Measurements from ENCODE around the gene TGM3.

Gene TGM3

DNA sequence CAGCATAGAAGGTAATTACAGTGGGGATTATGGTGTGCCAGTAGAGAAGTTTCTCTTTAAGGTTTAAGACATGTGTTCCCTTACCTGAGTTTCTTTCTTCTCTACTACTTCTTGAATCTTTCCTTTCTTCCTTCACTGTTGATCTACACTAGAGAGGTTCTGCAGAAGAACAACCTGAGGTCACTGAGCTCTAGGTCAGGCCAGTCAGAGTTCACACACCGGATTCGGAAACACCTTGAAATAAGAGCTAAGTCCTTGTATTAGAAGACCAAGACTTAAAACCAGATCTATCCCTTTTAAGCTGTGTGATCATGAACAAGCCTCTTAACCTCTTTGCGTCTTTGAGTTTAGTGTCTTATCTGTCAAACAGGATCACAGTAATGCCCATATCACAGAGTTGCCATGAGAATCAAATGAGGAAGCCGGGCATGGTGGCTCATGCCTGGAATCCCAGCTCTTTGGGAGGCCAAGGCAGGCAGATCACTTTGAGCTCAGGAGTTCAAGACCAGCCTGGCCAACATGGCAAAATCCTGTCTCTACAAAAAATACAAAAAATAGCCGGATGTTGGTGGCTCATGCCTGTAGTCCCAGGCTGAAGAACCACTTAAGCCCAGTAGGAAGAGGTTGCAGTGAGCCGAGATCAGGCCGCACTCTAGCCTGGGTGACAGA lies 22.0 kb upstream of the TGM3 start:
- FAIRE-seq (no peak), DNase-seq (ENCODE audit: insufficient read length, low spot score) (no peak)
- TF ChIP-seq POLR2A (IDR thresholded peaks at IDR 0.05; ENCODE audit: low read depth, low read length): no peak

DNA sequence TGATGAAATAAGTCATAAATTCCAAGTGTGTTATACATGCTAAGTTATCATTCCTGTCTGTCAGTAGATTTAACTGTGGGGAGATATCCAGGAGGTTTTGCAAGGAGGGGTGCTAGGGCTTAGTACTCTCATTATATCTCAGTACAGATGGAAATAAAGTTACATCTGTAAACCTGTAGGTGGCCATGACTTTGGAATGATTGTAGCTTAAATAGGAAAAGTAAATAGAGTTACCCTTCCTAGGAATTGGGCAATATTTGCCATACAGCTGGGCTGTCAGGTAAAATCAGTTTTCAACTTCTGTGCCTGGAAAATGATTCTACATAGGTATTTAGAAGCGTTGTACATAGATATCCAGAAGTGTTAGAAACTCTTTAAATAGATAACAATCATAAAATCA lies 19.8 kb upstream of the TGM3 start:
- FAIRE-seq: no peak
- DNase-seq (ENCODE audit: insufficient read length, low spot score): no peak
- TF ChIP-seq POLR2A (IDR thresholded peaks at IDR 0.05; ENCODE audit: low read depth, low read length): no peak

DNA sequence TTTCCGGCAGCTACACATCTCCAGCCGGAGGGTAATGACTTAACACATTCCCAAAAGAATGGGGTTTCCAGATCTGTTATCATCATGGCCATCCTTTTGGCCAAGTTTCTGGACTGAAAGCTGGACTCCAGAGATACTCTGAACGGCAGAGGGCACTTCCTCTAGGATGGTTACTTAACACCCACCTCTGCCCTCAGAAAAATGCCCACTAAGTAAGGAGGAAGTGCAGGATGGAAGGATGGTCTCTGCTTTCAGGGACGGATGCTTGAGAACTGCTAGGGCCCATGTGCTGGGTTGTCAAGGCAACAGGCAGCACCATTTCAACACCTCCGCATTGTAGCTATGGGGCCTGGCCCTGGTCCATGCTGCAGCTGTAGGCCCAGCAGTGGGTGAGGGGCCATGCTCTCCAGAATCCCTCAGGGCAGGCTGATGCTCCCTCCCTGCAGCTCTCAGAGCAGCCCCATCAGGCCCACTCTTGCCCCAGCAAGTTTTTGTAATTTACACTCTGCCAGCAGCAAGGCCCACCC lies 16.5 kb upstream of the TGM3 start:
- DNase-seq (ENCODE audit: insufficient read length, low spot score) (no peak), FAIRE-seq (no peak)
- no peak for TF ChIP-seq POLR2A (IDR thresholded peaks at IDR 0.05; ENCODE audit: low read depth, low read length)

DNA sequence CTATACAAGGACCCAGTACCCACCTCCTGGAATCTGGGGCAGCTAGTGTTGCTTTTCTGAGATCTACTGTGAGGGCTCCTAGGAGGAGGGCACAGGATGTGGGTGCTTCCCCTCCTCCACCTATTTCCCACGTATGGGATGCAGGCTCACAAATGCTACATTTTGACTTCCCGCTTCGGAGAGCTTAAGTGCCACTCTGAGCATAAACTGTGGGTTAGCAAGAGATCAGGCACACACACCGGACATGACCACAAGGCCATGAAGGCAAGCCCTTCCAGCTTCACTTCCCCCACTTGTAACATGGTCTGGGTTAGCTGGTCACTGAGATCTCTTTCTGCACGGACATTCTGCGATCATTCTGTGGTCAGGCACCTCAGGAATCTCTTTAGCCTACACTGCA lies 15.7 kb upstream of the TGM3 start:
- FAIRE-seq: no peak
- no peak for TF ChIP-seq POLR2A (IDR thresholded peaks at IDR 0.05; ENCODE audit: low read depth, low read length)
- no peak for DNase-seq (ENCODE audit: insufficient read length, low spot score)

DNA sequence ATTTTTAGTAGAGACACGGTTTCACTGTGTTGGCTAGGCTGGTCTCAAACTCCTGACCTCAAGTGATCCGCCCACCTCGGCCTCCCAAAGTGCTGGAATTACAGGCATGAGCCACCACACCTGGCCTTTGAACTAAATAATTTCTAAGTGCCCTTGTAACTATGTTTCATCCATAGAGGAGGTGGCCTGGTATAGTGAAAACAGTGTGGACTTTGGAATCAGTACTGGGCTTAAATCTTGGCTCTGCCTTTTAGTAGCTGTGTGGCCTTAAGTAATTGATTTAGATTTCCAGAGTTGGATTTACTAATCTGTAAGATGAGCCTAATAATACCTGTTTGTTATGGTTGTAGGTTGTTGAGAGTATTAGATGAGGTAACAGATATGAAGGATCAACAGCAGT lies 14.2 kb upstream of the TGM3 start:
- no peak for TF ChIP-seq POLR2A (IDR thresholded peaks at IDR 0.05; ENCODE audit: low read depth, low read length)
- DNase-seq (ENCODE audit: insufficient read length, low spot score) (no peak), FAIRE-seq (no peak)

DNA sequence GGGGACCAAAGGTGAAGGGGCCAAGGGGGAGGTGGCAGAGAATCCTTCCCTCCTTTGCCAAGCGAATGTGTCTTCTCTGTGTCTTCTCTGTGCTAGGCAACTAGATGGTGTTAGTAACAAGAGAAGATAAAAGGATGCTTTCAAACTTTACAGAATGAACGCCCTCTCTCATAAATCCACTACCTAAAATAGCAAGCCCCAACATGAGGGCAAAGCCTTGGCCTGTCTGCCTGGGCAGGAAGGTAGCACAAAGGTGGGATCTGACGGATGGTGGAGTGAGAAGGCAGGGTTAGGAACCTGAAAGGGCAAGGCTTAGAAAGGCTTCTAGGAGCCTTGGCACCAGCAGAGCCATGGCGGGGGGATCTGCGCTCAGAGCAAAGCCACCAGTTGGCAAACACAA lies 13.6 kb upstream of the TGM3 start:
- no peak for FAIRE-seq
- DNase-seq (ENCODE audit: insufficient read length, low spot score): no peak
- TF ChIP-seq POLR2A (IDR thresholded peaks at IDR 0.05; ENCODE audit: low read depth, low read length): no peak

DNA sequence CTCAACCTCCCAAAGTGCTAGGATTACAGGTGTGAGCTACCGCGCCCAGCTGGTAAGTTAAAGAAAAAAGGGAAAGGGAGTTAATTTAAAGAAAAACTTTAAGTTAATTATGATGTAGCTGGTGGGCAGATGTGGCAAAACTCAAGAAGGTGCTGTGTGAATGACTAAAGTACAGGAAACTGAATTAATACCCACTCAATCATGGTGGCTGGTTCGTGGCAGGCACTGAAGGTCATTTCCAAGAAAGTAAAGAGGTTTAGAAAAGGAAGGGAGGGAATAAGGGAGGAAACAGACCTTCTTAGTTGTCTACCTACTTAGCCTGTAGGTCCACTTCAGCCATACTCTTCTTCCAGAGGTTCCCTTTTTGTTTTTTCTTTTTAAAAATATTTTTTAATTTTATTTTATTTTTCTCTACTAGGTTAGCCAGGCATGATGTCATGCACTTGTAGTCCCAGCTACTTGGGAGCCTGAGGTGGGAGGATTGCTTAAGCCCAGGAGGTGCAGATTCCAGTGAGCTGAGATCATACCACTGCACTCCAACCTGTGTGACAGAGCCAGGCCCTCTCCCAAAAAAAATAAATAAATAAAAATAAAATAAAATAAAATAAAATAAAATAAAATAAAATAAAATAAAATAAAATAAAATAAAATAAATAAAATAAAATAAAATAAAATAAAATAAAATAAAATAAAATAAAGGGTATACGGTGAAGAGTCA lies 11.9 kb upstream of the TGM3 start:
- DNase-seq (ENCODE audit: insufficient read length, low spot score) (no peak), FAIRE-seq (no peak)
- TF ChIP-seq POLR2A (IDR thresholded peaks at IDR 0.05; ENCODE audit: low read depth, low read length): no peak

DNA sequence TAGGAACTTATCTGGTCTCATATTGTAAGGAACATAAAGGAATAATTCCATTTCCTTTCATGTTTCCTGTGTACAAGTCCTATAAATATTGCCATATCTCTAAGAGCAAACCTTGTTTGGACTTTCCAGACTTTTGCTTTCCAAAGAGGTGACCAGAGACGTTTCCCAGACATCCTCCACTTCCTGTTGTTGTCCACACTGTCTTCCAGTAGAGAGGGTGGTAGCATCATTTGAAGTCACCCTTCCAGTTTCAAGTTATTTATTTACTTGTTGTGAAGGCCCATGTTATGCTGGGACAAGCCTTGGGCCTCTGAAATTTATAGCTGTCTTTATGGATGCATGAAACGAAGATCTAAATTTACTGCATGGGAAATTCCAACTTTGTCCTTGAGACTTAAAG lies 10.6 kb upstream of the TGM3 start:
- no peak for TF ChIP-seq POLR2A (IDR thresholded peaks at IDR 0.05; ENCODE audit: low read depth, low read length)
- no peak for DNase-seq (ENCODE audit: insufficient read length, low spot score)
- FAIRE-seq: no peak

DNA sequence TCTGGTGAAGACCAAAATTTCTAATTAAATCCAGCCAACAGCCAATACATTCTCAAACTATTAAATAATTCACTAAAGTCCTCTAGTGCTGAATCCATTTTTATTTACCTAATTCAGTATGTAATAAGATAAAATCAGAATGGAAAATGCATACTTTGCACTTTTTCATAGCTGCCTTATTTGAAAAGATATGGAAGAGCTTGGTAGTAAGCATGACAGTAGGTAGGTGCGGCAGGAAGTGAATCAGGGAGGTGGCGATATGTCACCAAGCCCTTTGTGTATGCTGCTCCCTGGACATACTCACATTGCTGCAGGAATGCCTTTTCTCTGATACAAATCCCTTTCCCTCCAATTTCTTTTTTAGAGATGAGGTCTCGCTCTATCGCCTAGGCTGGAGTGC lies 10.2 kb upstream of the TGM3 start:
- TF ChIP-seq POLR2A (IDR thresholded peaks at IDR 0.05; ENCODE audit: low read depth, low read length): no peak
- FAIRE-seq (no peak), DNase-seq (ENCODE audit: insufficient read length, low spot score) (no peak)

DNA sequence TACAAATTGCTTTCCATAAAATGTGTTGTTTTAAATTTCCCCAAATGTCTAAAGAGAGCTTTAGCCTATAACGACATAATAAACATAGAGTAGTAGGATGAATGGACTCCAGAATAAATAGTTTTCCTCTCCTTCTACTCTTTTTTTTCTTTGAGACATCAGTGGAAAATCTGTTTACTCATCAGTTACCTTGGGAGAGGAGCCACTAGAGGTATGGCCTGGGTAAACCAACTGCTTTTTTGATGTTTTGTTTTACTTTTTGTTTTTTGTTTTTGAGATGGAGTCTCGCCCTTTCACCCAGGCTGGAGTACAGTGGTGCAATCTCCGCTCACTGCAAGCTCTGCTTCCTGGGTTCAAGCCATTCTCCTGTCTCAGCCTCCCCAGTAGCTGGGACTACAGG lies 8.3 kb upstream of the TGM3 start:
- no peak for TF ChIP-seq POLR2A (IDR thresholded peaks at IDR 0.05; ENCODE audit: low read depth, low read length)
- DNase-seq (ENCODE audit: insufficient read length, low spot score): no peak
- FAIRE-seq: no peak

DNA sequence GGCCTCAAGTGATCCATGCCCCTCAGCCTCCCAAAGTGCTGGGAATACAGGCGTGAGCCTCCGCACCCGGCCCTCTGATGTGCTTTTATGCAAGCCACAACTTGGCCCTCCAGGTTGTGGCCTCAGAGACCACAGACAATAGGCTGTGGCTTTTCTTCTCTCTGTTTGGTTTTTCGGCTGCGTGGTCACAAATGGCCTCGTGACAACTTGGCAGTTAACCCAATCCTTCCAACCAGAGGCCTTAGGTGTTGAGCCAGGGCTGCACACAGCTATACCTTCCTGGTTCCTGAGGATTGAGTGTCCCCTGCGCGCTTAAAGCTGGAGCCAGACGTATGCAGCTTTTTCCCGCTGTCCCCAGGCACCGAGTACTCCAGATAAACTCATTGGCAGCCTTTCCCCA lies 6.3 kb upstream of the TGM3 start:
- FAIRE-seq (no peak), DNase-seq (ENCODE audit: insufficient read length, low spot score) (no peak)
- TF ChIP-seq POLR2A (IDR thresholded peaks at IDR 0.05; ENCODE audit: low read depth, low read length): no peak

DNA sequence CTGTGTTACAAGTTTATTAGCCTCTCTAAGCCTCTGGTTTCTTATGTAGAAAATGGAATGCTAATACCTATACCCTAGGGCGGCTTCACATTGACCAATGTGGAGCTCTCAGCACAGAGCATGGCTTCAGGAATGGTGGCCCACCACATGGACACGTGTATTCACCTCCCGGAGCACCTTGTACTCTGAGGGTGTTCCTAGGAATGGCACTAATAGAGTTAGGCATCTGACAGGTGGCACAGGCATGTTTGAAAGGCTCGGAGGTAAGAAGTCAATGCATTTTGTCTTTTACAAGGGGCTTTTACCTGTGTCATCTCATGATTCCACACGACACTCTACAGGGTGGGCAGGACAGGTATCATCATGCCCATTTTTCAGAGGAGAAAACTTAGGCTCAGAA lies 5.3 kb upstream of the TGM3 start:
- DNase-seq (ENCODE audit: insufficient read length, low spot score) (no peak), FAIRE-seq (no peak)
- TF ChIP-seq POLR2A (IDR thresholded peaks at IDR 0.05; ENCODE audit: low read depth, low read length): no peak

DNA sequence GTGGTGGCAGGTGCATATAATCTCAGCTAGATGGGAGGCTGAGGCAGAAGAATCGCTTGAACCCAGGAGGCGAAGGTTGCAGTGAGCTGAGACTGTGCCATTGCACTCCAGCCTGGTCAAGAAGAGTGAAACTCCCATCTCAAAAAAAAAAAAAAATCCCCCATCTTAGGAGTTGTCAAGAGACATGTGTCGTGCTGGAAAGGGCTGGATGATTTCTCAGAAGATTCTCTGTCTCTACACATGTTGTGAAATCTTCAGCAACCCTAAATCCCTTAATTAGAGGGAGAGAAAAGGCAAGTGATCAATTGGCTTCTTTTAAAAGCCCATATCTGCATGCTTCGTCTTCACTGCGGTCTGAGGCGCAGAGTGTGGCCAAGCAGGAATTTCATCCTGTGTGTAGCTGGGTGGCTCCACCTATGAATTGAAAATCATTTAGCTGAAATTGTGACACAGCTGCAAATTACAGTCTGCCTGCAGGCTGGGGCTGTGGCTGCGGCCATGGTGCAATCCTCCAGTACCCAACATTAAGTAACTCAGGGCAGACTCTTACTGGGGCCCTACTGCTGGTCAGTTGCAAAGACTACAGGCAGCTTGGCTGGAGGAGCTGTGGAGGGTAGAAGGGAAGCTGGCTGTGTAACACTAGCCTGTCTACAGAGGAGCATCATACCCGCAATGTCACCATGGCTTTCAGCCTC lies 3.2 kb upstream of the TGM3 start:
- DNase-seq (ENCODE audit: insufficient read length, low spot score): no peak

DNA sequence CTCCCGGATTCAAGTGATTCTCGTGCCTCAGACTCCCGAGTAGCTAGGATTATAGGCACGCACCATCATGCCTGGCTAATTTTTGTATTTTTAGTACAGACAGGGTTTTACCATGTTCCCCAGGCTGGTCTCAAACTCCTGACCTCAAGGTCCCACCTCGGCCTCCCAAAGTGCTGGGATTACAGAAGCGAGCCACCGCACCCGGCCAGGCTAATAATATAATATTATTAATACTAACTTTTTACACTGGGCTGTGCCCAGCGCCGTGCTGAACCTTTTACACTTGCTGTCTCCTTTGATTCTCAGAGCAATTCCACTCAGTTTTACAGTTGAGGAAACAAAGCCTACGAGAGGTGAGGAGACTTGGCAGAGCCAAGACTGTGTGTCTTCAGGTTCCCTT lies 2.3 kb upstream of the TGM3 start:
- FAIRE-seq (no peak), DNase-seq (ENCODE audit: insufficient read length, low spot score) (no peak)
- no peak for TF ChIP-seq POLR2A (IDR thresholded peaks at IDR 0.05; ENCODE audit: low read depth, low read length)

More for the DNA sequence above, 3.2 kb upstream of the TGM3 start:
- TF ChIP-seq POLR2A (IDR thresholded peaks at IDR 0.05; ENCODE audit: low read depth, low read length): no peak
- no peak for FAIRE-seq

DNA sequence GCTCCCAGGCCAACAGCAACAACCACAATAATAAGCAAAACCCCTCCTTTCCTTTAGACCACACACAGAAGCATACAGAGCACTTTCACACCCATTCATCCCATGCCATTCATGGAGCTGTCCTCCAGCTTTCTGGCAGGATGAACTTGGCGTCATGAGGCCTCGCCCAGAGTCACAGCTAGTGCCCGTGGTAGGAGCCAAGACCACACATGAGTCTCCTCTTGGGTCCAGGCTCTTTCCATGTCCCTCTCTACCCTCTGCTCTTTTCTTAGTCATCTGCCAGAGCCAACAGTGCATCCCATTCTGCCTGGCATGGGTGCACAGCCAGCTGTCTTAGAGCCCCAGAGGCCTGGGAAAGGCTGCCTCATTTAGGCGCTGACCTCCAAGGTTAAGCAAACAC lies 1.8 kb upstream of the TGM3 start:
- TF ChIP-seq POLR2A (IDR thresholded peaks at IDR 0.05; ENCODE audit: low read depth, low read length): no peak
- DNase-seq (ENCODE audit: insufficient read length, low spot score) (no peak), FAIRE-seq (no peak)

Measured in H54 (cell line).